Epithelial cell of proximal tubule (primary cell): ENCODE results near the gene CHN2. TPM values are rescaled to one million over a fixed set of nuclear protein-coding genes. Genes with fewer than 3 reads are reported as not detected.

Experiments used
- DNase-seq: peaks from one replicate; pipeline ENCODE4 v3.0.0-alpha.2; 2011; ENCODE audit warnings: low read depth
- H3K4me3 ChIP-seq: 2 replicates; pipeline ENCODE4 v1.5.1; 2011; ENCODE audit warnings: low read depth, mild to moderate bottlenecking, low read length
- total RNA-seq: library from RNA; depleted of rRNA; stranded (reverse); fragments of >200 nt; gene quantifications from 2 replicates; pipeline ENCODE4 v1.2.3, GENCODE V29; 2015
- TF ChIP-seq, protein P1 (sequence below): conservative IDR thresholded peaks from 2 replicates; pipeline ENCODE4 v1.5.1; 2012; ENCODE audit warnings: low read depth, mild to moderate bottlenecking, low read length

Gene CHN2
- total RNA-seq, result 0.35 and 5.1 TPM in 2 replicates

DNA sequence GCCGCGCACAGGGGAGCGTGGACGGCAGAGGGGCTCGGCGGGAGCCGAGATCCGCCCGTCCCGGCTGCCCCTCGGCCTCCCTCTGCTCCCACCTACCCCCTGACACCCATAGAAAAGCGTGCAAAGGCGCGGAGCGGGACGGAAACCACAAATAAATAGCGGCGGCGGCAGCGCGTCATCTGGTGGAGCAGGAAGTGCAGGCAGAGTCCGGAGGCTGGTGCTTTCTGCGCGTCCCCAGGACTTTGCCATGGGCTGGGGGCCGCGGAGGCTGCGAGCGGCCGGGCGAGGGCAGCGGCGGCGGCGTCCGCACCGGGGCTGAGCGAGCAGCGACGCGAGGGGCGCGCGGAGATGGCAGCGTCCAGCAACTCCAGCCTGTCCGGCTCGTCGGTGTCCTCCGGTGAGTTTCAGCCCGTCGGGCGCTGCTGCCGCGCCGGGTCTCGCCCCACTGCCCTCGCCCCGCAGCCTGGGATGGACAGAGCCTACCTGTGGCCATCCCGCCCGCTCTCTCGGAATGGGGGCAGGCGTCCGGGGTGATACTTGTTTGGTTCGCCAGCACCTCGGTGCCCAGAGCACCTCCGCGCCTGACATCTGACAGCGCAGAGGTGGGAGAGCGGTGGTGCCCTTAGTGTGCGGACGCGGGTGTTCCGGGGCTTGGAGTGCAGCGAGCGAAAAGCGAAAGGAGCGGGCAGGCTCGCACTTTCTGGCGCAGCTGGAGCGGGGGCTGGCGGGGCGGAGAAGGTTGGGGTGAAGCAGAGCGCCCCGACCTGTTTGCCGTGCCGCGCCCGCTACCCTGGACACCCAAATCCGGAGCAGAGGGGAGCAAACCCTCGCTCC, at the start of gene CHN2:
Gene CHN2, plus strand, starts transcription at position 182 of the 834 bp plus-strand sequence.
- TF ChIP-seq, protein P1, sequence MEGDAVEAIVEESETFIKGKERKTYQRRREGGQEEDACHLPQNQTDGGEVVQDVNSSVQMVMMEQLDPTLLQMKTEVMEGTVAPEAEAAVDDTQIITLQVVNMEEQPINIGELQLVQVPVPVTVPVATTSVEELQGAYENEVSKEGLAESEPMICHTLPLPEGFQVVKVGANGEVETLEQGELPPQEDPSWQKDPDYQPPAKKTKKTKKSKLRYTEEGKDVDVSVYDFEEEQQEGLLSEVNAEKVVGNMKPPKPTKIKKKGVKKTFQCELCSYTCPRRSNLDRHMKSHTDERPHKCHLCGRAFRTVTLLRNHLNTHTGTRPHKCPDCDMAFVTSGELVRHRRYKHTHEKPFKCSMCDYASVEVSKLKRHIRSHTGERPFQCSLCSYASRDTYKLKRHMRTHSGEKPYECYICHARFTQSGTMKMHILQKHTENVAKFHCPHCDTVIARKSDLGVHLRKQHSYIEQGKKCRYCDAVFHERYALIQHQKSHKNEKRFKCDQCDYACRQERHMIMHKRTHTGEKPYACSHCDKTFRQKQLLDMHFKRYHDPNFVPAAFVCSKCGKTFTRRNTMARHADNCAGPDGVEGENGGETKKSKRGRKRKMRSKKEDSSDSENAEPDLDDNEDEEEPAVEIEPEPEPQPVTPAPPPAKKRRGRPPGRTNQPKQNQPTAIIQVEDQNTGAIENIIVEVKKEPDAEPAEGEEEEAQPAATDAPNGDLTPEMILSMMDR, result peak; percentile 5
- DNase-seq, result no peak
- H3K4me3 ChIP-seq, result peak within 1 kb of the TSS; percentile 71

DNA sequence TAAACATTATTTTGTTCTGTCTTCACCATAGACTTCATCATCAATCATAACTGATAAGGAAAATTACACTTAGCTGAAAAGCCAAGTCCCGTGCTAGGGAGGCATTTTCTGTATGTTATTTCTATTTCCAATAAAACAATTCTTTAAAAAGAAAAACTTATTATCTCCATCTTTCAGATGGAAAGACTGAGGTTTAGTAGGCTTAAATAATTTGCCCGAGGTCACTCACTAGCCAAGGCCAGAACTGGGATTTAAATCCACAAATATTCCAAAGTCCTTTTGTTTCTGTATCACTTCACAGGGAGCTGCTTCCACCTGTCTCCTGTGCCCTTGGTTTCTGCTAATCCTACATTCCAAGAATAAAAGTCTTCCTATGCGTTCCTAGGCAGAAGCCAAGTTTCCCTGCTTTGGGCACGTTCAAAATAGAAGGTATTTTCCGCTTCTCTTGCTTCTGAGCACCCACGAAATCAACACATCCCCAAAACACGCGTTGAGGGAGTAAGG, 49.0 kb upstream of the CHN2 start:
- TF ChIP-seq, protein P1, result no peak
- DNase-seq, result no peak
- peak overlapping the region; percentile 66 for H3K4me3 ChIP-seq

DNA sequence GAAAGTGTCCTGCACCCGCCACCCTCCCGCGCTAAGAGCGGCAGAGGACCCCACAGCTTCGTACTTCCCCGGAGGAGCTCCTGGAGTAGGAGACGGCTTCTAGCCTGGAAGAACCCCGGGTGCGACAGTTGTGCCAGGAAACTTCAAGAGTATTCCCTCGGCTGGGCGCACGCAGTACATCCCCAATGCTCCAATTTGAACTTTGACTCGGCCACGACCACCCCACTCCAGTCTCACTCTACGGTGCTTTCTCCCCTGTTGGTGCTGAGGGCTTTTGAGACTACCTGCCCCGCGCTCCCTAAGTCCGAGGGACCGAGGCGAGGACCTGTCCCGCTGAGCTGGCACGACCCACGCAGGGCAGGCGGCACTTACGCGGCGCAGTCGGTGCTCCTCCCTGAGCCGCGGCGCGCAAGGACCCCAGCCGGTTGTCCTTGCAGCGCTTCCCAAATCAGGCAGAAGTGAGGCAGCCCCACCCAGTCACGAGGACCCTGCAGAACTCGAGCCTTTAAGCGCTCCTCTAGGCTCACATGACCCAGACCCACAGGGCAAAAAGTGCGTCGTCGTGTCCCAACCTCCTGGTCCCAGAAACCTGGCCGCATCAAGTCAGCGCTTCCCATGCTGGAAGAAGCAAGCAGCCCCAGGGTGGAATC, 48.4 kb upstream of the CHN2 start, which contains the start of gene CPVL:
Gene CPVL, minus strand, starts transcription at position 481 of the 650 bp plus-strand sequence. CDS start 25,476 bp downstream, outside the sequence.
- no peak for DNase-seq
- peak within 1 kb of the TSS; percentile 66 for H3K4me3 ChIP-seq

DNA sequence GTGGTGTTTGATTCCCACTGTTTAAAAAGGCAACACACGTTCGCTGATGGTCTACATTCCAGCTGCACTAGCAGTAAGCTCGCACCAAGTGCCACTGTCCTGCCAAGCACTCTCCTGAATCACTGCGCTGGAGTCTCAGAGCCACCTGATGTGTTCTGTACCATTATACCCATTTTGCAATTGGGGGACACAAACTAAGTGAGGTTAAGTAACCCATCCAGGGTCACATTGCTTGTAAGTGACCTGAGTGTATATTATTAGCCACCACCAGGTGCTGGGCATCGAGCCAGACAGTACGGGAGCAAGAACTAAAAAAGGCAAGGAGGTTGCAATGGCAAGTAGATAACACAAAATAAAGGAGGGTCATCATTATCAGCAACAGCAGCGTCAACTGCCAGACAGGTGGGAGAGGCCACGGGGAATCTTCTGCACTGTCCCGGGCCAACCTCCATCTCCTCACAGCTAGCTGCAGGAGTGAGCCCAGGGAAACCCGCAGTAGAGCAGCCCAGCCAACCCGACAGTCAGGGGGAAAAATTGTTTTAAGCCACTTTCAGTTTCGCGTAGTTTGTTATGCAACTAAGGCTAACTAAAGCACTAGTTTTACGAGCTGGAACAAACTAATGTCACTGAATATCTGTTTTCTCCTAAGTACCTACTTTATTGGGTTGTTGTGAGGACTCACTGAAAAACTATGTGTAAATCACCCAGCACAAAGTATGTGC, 47.5 kb upstream of the CHN2 start:
- H3K4me3 ChIP-seq, result peak overlapping the region; percentile 66
- DNase-seq, result peak; percentile 47
- TF ChIP-seq, protein P1, result peak; percentile 35

More for the DNA sequence above, 48.4 kb upstream of the CHN2 start, which contains the start of gene CPVL:
- TF ChIP-seq, protein P1, result no peak

DNA sequence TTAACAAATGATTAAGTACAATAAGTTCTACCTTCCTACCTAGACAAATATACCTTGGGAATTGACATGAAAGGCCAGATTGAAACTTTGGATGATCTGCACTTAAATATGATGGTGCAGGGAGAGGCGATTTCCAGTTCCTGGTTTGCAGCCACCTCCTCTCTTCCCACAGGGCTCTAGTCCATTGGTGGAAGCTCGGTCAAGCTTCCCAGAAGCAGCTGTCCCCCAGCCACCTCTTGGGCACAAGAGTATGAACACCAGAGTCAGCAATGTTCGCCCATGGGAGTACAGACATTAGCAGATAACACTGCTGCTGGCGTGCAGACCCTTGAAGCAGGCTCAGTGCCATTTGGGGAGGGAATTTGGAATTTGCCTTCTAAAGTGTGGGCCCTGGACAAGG, 46.8 kb upstream of the CHN2 start:
- no peak for DNase-seq
- no peak overlapping the region for H3K4me3 ChIP-seq
- TF ChIP-seq, protein P1, result no peak

DNA sequence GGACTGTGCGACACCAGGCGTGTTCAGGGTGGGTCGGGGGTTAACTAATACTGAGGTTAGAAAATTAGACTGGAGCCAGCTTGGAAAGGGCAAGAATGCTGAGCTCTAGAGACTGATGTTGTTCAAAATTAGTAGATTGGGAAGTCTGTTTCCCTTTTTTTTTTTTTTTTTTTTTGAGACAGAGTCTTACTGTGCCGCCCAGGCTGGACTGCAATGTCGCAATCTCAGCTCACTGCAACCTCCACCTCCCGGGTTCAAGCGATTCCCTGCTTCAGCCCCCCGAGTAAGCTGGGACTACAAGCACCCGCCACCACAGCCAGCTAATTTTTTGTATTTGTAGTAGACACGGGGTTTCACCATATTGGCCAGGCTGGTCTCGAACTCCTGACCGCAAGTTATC, 45.5 kb upstream of the CHN2 start:
- TF ChIP-seq, protein P1, result no peak
- no peak for DNase-seq
- no peak overlapping the region for H3K4me3 ChIP-seq
